Smooth muscle cell (in vitro differentiated cells): ENCODE measurements around the gene DMBX1. TPM values are rescaled to one million over a fixed set of nuclear protein-coding genes. Genes with fewer than 3 reads are reported as not detected.

Source experiments
- DNase-seq: peaks from one replicate; lab custom pipeline; 2025; ENCODE audit not compliant: unreplicated experiment; lab: John Stamatoyannopoulos, UW
- H2AFZ ChIP-seq: fragments of 200-600 bp; sonication (generic); 2 replicates; pipeline ENCODE4 v1.6.0; 2016; ENCODE audit warnings: antibody characterized with exemption, low read depth, mild to moderate bottlenecking
- H3F3A ChIP-seq: fragments of 200-600 bp; sonication (generic); 2 replicates; pipeline ENCODE4 v1.6.0; 2017; ENCODE audit warnings: antibody characterized with exemption, low read depth
- H3K27ac ChIP-seq: fragments of 200-600 bp; sonication (generic); 2 replicates; pipeline ENCODE4 v1.5.1; 2016; ENCODE audit warnings: low read depth, mild to moderate bottlenecking
- H3K27me3 ChIP-seq: fragments of 200-600 bp; sonication (generic); 2 replicates; pipeline ENCODE4 v1.6.1; 2016; ENCODE audit warnings: low read depth, mild to moderate bottlenecking
- H3K36me3 ChIP-seq: fragments of 200-600 bp; sonication (generic); 2 replicates; pipeline ENCODE4 v1.5.1; 2016; ENCODE audit warnings: low read depth
- H3K4me1 ChIP-seq: fragments of 200-600 bp; sonication (generic); 2 replicates; pipeline ENCODE4 v1.5.1; 2016; ENCODE audit warnings: low read depth
- H3K4me2 ChIP-seq: fragments of 200-600 bp; sonication (generic); 2 replicates; pipeline ENCODE4 v1.6.0; 2016; ENCODE audit warnings: mild to moderate bottlenecking
- H3K4me3 ChIP-seq: fragments of 200-600 bp; sonication (generic); 2 replicates; pipeline ENCODE4 v1.5.1; 2016; ENCODE audit warnings: mild to moderate bottlenecking
- H3K79me2 ChIP-seq: fragments of 200-600 bp; sonication (generic); 2 replicates; pipeline ENCODE4 v1.6.0; 2016; ENCODE audit warnings: low read depth, mild to moderate bottlenecking
- H3K9ac ChIP-seq: fragments of 200-600 bp; sonication (generic); 2 replicates; pipeline ENCODE4 v1.6.0; 2016; ENCODE audit warnings: low read depth
- H3K9me3 ChIP-seq: fragments of 200-600 bp; sonication (generic); replicated peaks from 2 replicates; pipeline ENCODE4 v1.5.1; 2016; ENCODE audit warnings: low read depth
- H4K20me1 ChIP-seq: fragments of 200-600 bp; sonication (generic); 2 replicates; pipeline ENCODE4 v1.6.0; 2016; ENCODE audit warnings: low read depth
- WGBS: methylation state at CpG from one replicate; pipeline ENCODE4 v1.1.7; 2016; ENCODE audit warnings: low lambda C conversion rate; 5-methylcytosine and 5-hydroxymethylcytosine counted together
- polyA plus RNA-seq: library from polyadenylated mRNA; unstranded; fragments of >200 nt; fragmentation: Nextera tagmentation; extraction: Ambion mirVana; gene quantifications from 2 replicates; pipeline ENCODE4 v1.2.1, GENCODE V29; 2016
- total RNA-seq: library from RNA; depleted of rRNA; stranded (reverse); fragments of >200 nt; gene quantifications from 2 replicates; pipeline ENCODE4 v1.2.3, GENCODE V29; 2014
- TF ChIP-seq, protein P1 (sequence below): fragments of 200-600 bp; sonication (generic); IDR thresholded peaks from 2 replicates; pipeline ENCODE4 v1.5.1; 2017; ENCODE audit warnings: borderline replicate concordance, mild to moderate bottlenecking, antibody characterized with exemption; ENCODE audit not compliant: insufficient read depth, poor library complexity, severe bottlenecking

Gene DMBX1
- total and polyA plus RNA-seq, 2 experiments from 2014 or later, result not detected

DNA sequence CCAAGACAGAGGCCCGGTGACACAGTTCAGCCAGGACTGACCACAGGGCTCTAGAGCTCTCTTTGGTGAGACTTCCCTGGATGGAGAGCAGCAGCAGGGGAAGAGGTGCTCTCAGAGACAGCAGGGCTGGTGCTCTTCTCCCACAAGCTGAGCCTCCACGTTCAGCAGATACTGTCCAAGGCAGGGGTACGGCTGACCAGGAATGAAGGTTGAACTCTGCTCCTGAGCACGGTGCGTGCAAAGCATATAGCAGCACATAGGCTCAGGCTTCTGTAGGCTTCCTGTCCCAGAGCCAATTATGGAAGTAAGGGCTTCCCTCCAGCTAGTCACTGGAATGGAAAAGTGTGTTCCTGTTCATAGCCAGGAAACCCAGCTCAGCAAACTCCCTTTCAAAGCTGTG lies 23.9 kb downstream of the DMBX1 start:
- Histone ChIP-seq H3K4me3 (no peak overlapping the region), H4K20me1 (no peaks in the 10 kb centered on the region), H2AFZ (no peak overlapping the region), H3K9me3 (no peaks in the 10 kb centered on the region), H3K4me2 (no peak overlapping the region), H3K79me2 (no peaks in the 10 kb centered on the region), H3K27ac (no peak overlapping the region), H3F3A (no peaks in the 10 kb centered on the region), H3K9ac (no peak overlapping the region), H3K27me3 (peaks cover 8% of the 10 kb centered on the region), H3K4me1 (peaks cover 12% of the 10 kb centered on the region), H3K36me3 (no peaks in the 10 kb centered on the region)
- TF ChIP-seq, protein P1, sequence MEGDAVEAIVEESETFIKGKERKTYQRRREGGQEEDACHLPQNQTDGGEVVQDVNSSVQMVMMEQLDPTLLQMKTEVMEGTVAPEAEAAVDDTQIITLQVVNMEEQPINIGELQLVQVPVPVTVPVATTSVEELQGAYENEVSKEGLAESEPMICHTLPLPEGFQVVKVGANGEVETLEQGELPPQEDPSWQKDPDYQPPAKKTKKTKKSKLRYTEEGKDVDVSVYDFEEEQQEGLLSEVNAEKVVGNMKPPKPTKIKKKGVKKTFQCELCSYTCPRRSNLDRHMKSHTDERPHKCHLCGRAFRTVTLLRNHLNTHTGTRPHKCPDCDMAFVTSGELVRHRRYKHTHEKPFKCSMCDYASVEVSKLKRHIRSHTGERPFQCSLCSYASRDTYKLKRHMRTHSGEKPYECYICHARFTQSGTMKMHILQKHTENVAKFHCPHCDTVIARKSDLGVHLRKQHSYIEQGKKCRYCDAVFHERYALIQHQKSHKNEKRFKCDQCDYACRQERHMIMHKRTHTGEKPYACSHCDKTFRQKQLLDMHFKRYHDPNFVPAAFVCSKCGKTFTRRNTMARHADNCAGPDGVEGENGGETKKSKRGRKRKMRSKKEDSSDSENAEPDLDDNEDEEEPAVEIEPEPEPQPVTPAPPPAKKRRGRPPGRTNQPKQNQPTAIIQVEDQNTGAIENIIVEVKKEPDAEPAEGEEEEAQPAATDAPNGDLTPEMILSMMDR, result no peak
- DNase-seq, result no peak
- 77% methylated on average over 5 of the region's 5 CpGs for WGBS

DNA sequence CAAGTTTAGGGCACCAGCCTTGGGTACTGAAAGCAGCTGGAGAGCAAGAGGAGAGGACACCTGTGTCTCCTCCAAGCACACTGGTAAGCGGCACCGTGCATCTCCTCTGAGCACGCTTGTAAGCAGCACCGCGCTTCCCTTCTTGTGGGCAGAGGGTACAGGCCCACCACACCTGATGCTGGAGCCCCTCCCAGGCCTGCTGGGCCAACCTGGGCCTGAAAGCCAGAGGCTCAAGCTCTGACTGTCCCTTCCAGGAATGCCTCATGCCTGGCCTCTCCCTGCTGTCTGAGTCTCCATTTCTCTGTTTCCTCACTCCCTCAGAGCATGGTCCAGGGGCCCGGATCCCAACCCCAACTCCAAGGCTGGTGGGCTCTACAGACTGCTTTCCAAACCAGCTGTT lies 25.9 kb downstream of the DMBX1 start:
- H3K79me2 ChIP-seq, result no peaks in the 10 kb centered on the region
- no peak overlapping the region for H3K27ac ChIP-seq
- H3F3A ChIP-seq, result no peaks in the 10 kb centered on the region
- TF ChIP-seq, protein P1, result no peak
- peaks cover 9% of the 10 kb centered on the region for H3K27me3 ChIP-seq
- H3K4me2 ChIP-seq, result no peak overlapping the region
- no peaks in the 10 kb centered on the region for H3K36me3 ChIP-seq
- H3K4me3 ChIP-seq, result no peak overlapping the region
- peaks cover 26% of the 10 kb centered on the region for H3K4me1 ChIP-seq
- no peaks in the 10 kb centered on the region for H3K9me3 ChIP-seq
- DNase-seq, result no peak
- WGBS, result 94% methylated on average over 6 of the region's 6 CpGs
- H4K20me1 ChIP-seq, result no peaks in the 10 kb centered on the region
- H3K9ac ChIP-seq, result no peak overlapping the region
- H2AFZ ChIP-seq, result no peak overlapping the region

DNA sequence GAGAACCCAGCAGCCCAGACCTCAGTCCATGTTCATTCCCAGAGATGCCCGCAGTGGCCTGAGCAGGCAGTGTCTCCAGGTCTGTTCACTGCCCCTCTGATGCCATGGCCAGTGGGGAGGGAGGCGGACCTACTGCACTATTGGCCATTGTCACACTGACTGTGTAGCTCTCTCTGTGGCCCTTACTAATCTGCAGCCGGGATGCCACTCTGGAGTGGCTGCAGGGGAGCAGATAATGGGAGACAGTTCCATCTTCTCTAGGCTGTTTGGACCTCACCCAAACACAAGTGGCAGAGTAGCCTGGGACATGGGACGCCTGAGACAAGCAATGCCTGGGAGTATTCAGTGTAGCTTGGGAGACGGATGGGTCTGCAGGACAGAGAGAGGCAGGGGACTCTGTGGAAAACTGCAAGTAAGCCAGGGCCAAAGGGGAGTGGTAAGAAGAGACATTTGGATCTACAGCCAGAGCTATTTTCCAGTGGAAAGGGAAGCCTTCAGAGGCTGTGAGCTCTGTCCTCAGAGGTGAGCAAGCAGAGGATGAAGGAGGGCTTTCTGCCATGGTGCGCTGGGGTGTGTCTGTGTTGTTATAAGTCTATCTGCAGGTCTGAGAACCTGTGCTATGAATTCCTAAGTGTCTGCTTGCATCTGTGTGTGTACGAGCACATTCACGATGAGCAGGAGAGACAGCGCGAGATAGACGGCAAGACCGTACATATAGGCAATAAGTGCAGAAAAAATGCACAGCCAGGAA lies 26.7 kb downstream of the DMBX1 start:
- Histone ChIP-seq H3K9ac (no peak overlapping the region), H3K9me3 (no peaks in the 10 kb centered on the region), H3K4me3 (no peak overlapping the region), H3F3A (no peaks in the 10 kb centered on the region), H3K27ac (no peak overlapping the region), H3K4me1 (peaks cover 26% of the 10 kb centered on the region), H3K27me3 (peaks cover 9% of the 10 kb centered on the region), H3K36me3 (no peaks in the 10 kb centered on the region), H2AFZ (no peak overlapping the region), H4K20me1 (no peaks in the 10 kb centered on the region), H3K79me2 (no peaks in the 10 kb centered on the region), H3K4me2 (no peak overlapping the region)
- 68% methylated on average over 12 of the region's 12 CpGs for WGBS
- DNase-seq, result no peak
- TF ChIP-seq, protein P1, result no peak

DNA sequence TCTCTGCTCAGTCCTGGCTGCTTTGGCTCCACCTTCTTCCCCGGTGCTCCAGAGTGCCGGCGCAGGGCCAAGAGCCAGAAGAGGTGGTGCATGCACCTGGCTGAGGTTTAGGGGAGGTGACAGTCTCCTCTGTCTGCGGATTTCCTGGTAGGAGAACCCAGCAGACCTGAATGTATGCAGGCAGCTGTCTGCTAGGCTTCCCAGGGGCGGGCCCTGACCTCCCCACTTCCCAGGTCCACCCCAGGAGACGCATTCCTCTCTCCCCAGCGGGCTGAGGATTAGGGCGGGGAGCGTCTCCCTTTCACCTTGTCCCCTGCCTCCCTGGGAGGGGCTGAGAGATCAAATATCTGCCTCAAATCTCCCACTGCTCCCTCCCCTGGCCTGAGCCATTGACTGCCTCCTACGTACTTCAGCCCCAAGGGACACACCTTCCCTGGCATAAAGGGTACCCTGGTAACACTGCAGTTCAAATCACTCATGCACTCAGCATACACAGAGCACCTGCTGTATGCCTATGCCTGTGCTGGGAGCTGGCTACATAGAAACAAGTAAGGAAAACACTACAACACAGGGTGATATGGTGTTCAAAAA lies 27.5 kb downstream of the DMBX1 start:
- no peak overlapping the region for H3K4me2 ChIP-seq
- peaks cover 29% of the 10 kb centered on the region for H3K4me1 ChIP-seq
- no peaks in the 10 kb centered on the region for H4K20me1 ChIP-seq
- H3F3A ChIP-seq, result peaks cover 4% of the 10 kb centered on the region
- H3K4me3 ChIP-seq, result no peak overlapping the region
- no peak overlapping the region for H3K27ac ChIP-seq
- H3K79me2 ChIP-seq, result no peaks in the 10 kb centered on the region
- DNase-seq, result no peak
- 25% methylated on average over 9 of the region's 10 CpGs for WGBS
- H3K27me3 ChIP-seq, result peaks cover 9% of the 10 kb centered on the region
- no peak overlapping the region for H2AFZ ChIP-seq
- H3K9ac ChIP-seq, result no peak overlapping the region
- H3K9me3 ChIP-seq, result no peaks in the 10 kb centered on the region
- no peaks in the 10 kb centered on the region for H3K36me3 ChIP-seq
- TF ChIP-seq, protein P1, result no peak
